ENCODE results near the gene CHRDL2. TPM values are rescaled to one million over a fixed set of nuclear protein-coding genes. Genes with fewer than 3 reads are reported as not detected.

CHRDL2 gene
- total RNA-seq, 1 experiment from 2014 or later = not detected

DNA sequence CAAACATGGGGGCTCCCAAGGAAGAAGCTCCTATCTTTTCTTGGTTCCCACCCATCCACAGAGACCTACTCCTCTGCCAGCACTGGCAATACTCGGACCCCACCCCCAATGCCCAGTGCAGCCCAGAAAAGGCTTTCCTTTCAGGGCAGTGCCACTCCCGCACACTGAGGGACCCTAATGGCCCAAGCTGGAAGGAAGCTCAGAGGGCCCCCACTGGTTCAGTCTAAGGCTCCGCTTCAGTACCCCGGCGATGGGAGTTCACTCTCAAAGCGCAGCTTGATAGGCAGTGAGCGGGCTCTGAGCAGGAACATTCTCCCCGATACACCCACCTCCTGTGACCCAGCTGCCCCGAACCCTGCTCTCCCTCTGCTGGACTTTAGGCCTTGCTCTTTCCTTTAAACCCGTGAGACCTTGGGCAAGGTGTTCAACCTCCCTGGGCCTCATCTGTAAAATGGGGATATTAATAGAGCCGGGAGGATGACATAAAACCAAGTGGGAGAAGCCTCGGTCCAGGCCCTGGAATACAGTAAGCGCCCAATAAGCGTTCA is 48.4 kb downstream of the CHRDL2 start:
- RAD21 ChIA-PET (ENCODE audit: low non-redundant PET in 1 of 2, low total read pairs in 2 of 2, uncharacterized antibody in 2 of 2, unreplicated experiment in 2 of 2) = no interaction called here

DNA sequence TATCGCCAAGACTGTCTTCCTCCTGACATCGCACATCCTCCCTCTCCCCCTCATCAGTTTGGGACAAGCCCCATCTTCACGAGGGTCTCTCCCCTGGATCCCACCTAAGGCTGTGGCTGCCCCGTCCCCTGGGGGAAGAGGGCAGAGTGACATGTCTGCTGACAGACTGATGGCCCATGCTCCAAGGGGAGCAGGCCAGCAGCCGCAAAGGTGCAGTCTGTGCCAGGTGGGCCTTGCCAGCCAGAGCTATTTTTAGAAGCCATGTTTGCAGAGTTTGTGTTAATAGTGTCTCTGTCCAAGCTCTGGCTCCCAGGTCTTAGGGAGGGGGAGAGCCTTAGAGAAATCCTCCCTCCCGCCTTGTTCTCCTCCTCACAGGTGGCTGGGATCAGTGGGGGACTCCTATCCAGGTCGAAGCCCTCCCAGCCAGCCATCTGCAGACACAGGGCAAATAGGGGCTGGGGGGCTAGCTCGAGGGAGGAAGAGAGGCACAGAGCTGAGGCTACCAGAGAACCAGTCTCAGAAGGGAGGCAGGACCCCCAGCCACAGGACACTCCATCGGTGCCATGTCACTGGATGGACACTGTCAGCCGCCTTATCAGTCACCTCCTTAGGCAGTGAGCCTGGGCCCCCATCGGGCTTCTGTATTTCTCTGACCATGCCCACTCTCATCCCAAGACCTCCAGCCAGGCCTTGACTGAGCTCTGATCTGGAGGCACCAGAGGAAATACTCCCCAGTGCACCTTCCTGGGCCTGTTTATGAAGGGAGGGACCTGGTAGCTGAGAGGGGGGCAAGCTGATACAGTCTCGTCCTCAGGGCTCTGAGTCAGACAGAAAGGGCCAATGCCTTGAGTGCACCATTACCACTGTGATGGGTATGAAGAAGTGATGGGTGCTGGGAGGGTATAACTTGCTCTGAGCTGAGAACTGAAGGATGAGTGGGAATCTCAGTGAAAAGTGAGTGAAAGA is 49.3 kb downstream of the CHRDL2 start:
- Histone ChIP-seq H3K79me2 (ENCODE audit: insufficient read depth, low read length) (no peaks in the 10 kb centered on the region), H3K27me3 (ENCODE audit: insufficient read depth, low read length) (no peaks in the 10 kb centered on the region), H4K20me1 (ENCODE audit: insufficient read depth) (no peaks in the 10 kb centered on the region), H3K4me1 (ENCODE audit: control insufficient read depth in 1 of 2, insufficient read depth in 2 of 2, low read length in 2 of 2) (no peaks in the 10 kb centered on the region), H2AFZ (ENCODE audit: low read depth, low read length, poor library complexity, severe bottlenecking) (no peak overlapping the region), H3K9me3 (ENCODE audit: control insufficient read depth in 1 of 2, insufficient read depth in 1 of 2, low read depth in 1 of 2, low read length in 2 of 2) (no peaks in the 10 kb centered on the region), H3K27ac (ENCODE audit: low read depth, low read length) (no peak overlapping the region), H3K9me2 (ENCODE audit: insufficient read depth) (no peaks in the 10 kb centered on the region), H3K9ac (ENCODE audit: low read length) (no peak overlapping the region), H3K4me2 (ENCODE audit: low read length) (no peak overlapping the region), H3K36me3 (ENCODE audit: control insufficient read depth in 1 of 2, insufficient read depth in 2 of 2, low read length in 2 of 2) (no peaks in the 10 kb centered on the region), H3K4me3 (replicated peaks in 1 of 2; ENCODE audit: low read depth in 1 of 2, low read length in 2 of 2) (no peak overlapping the region)
- no TSS peak for BruUV-seq (replicated peaks)
- DNase-seq (ENCODE audit: low read depth, low spot score) (no peak), ATAC-seq (no peak)
- TF ChIP-seq, protein P1, sequence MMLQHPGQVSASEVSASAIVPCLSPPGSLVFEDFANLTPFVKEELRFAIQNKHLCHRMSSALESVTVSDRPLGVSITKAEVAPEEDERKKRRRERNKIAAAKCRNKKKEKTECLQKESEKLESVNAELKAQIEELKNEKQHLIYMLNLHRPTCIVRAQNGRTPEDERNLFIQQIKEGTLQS (IDR thresholded peaks at IDR 0.05) = no peak
- no peak for TF ChIP-seq FOSL1 (IDR thresholded peaks at IDR 0.05; ENCODE audit: low read depth)
- TF ChIP-seq POLR2AphosphoS5 (IDR thresholded peaks at IDR 0.05; ENCODE audit: low read depth, low read length) = no peak
- TF ChIP-seq, protein P2, sequence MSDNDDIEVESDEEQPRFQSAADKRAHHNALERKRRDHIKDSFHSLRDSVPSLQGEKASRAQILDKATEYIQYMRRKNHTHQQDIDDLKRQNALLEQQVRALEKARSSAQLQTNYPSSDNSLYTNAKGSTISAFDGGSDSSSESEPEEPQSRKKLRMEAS (IDR thresholded peaks at IDR 0.05) = no peak
- no peak for TF ChIP-seq RAD21 (IDR thresholded peaks at IDR 0.05; ENCODE audit: low read depth)
- TF ChIP-seq EZH2phosphoT487 (IDR thresholded peaks at IDR 0.05; ENCODE audit: borderline replicate concordance) = no peak
- TF ChIP-seq SRF (IDR thresholded peaks at IDR 0.05; ENCODE audit: low read depth) = no peak
- TF ChIP-seq SP1 (IDR thresholded peaks at IDR 0.05; ENCODE audit: low read depth) = no peak
- TF ChIP-seq, protein P3, sequence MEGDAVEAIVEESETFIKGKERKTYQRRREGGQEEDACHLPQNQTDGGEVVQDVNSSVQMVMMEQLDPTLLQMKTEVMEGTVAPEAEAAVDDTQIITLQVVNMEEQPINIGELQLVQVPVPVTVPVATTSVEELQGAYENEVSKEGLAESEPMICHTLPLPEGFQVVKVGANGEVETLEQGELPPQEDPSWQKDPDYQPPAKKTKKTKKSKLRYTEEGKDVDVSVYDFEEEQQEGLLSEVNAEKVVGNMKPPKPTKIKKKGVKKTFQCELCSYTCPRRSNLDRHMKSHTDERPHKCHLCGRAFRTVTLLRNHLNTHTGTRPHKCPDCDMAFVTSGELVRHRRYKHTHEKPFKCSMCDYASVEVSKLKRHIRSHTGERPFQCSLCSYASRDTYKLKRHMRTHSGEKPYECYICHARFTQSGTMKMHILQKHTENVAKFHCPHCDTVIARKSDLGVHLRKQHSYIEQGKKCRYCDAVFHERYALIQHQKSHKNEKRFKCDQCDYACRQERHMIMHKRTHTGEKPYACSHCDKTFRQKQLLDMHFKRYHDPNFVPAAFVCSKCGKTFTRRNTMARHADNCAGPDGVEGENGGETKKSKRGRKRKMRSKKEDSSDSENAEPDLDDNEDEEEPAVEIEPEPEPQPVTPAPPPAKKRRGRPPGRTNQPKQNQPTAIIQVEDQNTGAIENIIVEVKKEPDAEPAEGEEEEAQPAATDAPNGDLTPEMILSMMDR (IDR thresholded peaks at IDR 0.05 in 2 of 3, conservative IDR thresholded peaks at IDR 0.05 in 1 of 3; ENCODE audit: borderline replicate concordance in 1 of 3, insufficient read depth in 1 of 3, low read depth in 2 of 3, low read length in 2 of 3) = no peak
- intact Hi-C loops (cut with micrococcal nuclease) = no loop called here
- ChIA-PET CTCF (interaction anchor here (1.0 kb wide), 1 partner anchor 20 kb away, joined by 4 read pairs; no protein-coding TSS in a partner anchor), RAD21 (ENCODE audit: low non-redundant PET in 1 of 2, low total read pairs in 2 of 2, uncharacterized antibody in 2 of 2, unreplicated experiment in 2 of 2) (no interaction called here), POLR2A (interaction anchor here (0.6 kb wide), 1 partner anchor 314 kb away, joined by 3 read pairs; no protein-coding TSS in a partner anchor)

More for the DNA sequence above, 48.4 kb downstream of the CHRDL2 start:
- Histone ChIP-seq H3K79me2 (ENCODE audit: insufficient read depth, low read length) (no peaks in the 10 kb centered on the region), H2AFZ (ENCODE audit: low read depth, low read length, poor library complexity, severe bottlenecking) (no peak overlapping the region), H3K27me3 (ENCODE audit: insufficient read depth, low read length) (no peaks in the 10 kb centered on the region), H3K9me2 (ENCODE audit: insufficient read depth) (no peaks in the 10 kb centered on the region), H4K20me1 (ENCODE audit: insufficient read depth) (no peaks in the 10 kb centered on the region), H3K4me1 (ENCODE audit: control insufficient read depth in 1 of 2, insufficient read depth in 2 of 2, low read length in 2 of 2) (peaks cover 0 to 7% of the 10 kb centered on the region in 2 experiments; a peak in 1 of 4 replicates), H3K27ac (ENCODE audit: low read depth, low read length) (no peak overlapping the region), H3K36me3 (ENCODE audit: control insufficient read depth in 1 of 2, insufficient read depth in 2 of 2, low read length in 2 of 2) (no peaks in the 10 kb centered on the region), H3K9ac (ENCODE audit: low read length) (no peak overlapping the region), H3K9me3 (ENCODE audit: control insufficient read depth in 1 of 2, insufficient read depth in 1 of 2, low read depth in 1 of 2, low read length in 2 of 2) (no peaks in the 10 kb centered on the region), H3K4me3 (replicated peaks in 1 of 2; ENCODE audit: low read depth in 1 of 2, low read length in 2 of 2) (no peak overlapping the region), H3K4me2 (ENCODE audit: low read length) (no peak overlapping the region)
- no peak for DNase-seq (ENCODE audit: low read depth, low spot score)
- ChIA-PET POLR2A (no interaction called here), CTCF (no interaction called here)
- no TSS peak for BruUV-seq (replicated peaks)
- no peak for ATAC-seq
- intact Hi-C loops (cut with micrococcal nuclease) = no loop called here
- TF ChIP-seq, protein P1 (IDR thresholded peaks at IDR 0.05) = no peak
- TF ChIP-seq CEBPB (IDR thresholded peaks at IDR 0.05; ENCODE audit: low read depth) (no peak), SP1 (IDR thresholded peaks at IDR 0.05; ENCODE audit: low read depth) (no peak), EZH2phosphoT487 (IDR thresholded peaks at IDR 0.05; ENCODE audit: borderline replicate concordance) (no peak), POLR2AphosphoS5 (IDR thresholded peaks at IDR 0.05; ENCODE audit: low read depth, low read length) (no peak), YY1 (IDR thresholded peaks at IDR 0.05; ENCODE audit: extremely low read depth, insufficient replicate concordance, low read depth, low read length) (no peak), CBX3 (IDR thresholded peaks at IDR 0.05; ENCODE audit: low read depth) (no peak), ZFX (IDR thresholded peaks at IDR 0.05) (no peak), SIN3A (IDR thresholded peaks at IDR 0.05; ENCODE audit: low read depth) (no peak)
- TF ChIP-seq, protein P2 (IDR thresholded peaks at IDR 0.05) = no peak

Measured in HCT116 (cell line).